ENCODE data around the gene TTC32.

TTC32 gene

DNA sequence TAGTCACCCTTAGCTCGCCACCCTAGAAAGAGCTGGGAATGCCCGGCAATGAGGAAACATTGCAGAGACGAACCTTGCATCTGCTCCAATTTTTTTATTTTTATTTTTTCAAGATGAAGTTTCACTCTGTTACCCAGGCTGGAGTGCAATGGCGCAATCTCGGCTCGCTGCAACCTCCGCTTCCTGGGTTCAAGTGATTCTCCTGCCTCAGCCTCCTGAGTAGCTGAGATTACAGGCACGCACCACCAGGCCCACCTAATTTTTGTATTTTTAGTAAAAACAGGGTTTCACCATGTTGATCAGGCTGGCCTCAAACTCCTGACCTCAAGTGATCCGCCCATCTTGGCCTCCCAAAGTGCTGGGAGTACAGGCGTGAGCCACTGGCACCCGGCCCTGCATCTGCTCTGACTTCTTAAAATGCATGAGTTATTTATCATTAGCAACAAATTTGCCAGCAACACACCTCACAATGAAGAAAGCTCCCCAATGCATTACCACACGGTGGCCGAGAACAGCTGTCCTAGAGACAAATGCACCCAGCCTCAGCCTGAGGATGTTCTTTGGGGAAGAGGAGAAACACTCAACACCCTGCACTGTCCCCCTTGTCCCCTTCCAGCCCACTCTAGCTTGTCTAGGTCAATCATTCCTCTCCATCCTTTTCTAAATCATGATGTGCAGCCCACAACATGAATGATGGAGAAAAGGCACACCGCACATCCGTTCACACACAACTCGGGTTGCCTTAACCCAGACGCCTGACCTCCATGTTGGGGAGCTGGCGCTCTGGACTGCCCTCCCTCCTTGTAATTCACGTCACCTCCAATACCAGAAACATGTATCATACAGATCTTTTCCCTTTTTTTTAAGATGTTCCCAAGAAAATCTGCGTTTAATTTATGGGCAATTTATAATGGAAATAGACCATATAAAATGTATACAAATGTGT lies 46.9 kb downstream of the TTC32 start:
- DNase-seq (ENCODE audit: extremely low read depth in 1 of 2, low read depth in 1 of 2): no peak

- DNase-seq (ENCODE audit: extremely low read depth in 1 of 2, low read depth in 1 of 2): no peak
Observed at GRCh38 chr2:19851116-19851695, 50.6 kb downstream of the TTC32 start.

- no peak for DNase-seq (ENCODE audit: extremely low read depth in 1 of 2, low read depth in 1 of 2)
Observed at GRCh38 chr2:19850056-19851050, 51.4 kb downstream of the TTC32 start.

GRCh38 chr2:19848952-19849351 lies 52.8 kb downstream of the TTC32 start:
- no peak for DNase-seq (ENCODE audit: extremely low read depth in 1 of 2, low read depth in 1 of 2)

GRCh38 chr2:19848029-19848750 lies 53.6 kb downstream of the TTC32 start:
- no peak for DNase-seq (ENCODE audit: extremely low read depth in 1 of 2, low read depth in 1 of 2)

DNA sequence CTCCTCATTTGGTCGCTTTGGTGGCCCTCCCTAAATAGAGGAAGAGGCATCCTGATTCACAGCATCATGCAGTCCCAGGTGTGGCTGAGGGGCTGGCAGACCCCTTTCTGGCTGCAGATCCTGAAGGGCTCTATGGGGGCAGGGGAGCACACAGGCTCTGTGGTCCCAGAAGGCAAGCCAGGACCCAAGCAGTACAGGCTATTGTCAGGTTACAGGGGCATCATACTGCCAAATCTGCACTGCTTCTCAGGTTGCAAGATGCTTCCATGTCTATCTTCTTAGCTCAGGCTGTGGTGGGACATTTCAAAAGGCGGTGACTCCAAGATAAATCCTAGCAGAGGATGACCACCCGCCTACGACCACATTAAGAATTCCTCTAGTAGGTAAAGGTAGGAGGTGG lies 54.3 kb downstream of the TTC32 start:
- DNase-seq (ENCODE audit: extremely low read depth in 1 of 2, low read depth in 1 of 2): no peak

Data from activated CD8-positive, alpha-beta memory T cell treated with anti-CD3 and anti-CD28 coated beads for 1 hour (primary cell).